ENCODE data around the gene SLC15A2.

- TF ChIP-seq CTCF (IDR thresholded peaks at IDR 0.05) (no peak), POLR2A (IDR thresholded peaks at IDR 0.05) (no peak), EP300 (IDR thresholded peaks at IDR 0.05) (no peak)
Observed at GRCh38 chr3:121956363-121956762, 62.2 kb downstream of the SLC15A2 start.
